ENCODE measurements around the gene PMM2. TPM values are rescaled to one million over a fixed set of nuclear protein-coding genes. Genes with fewer than 3 reads are reported as not detected.

The PMM2 gene
- total RNA-seq, 1 experiment from 2014 or later = 48.9 TPM

Other genes with a start within 250 kb of the PMM2 start
- gene TMEM114, start 207.3 kb upstream of the PMM2 start, total RNA-seq (2014; rRNA removed; shearing (Covaris generic)) = not detected in 2 replicates
- gene METTL22, start 176.1 kb upstream of the PMM2 start, total RNA-seq (2014; rRNA removed; shearing (Covaris generic)) = 23.3 and 25.2 TPM in 2 replicates
- 0.52 and 0.59 TPM in 2 replicates for gene ABAT, start 123.2 kb upstream of the PMM2 start, total RNA-seq (2014; rRNA removed; shearing (Covaris generic))
- gene TMEM186, start 200 bp upstream of the PMM2 start, total RNA-seq (2014; rRNA removed; shearing (Covaris generic)) = 6.5 and 9.8 TPM in 2 replicates
- 33.0 and 40.4 TPM in 2 replicates for gene CARHSP1, start 71.2 kb downstream of the PMM2 start, total RNA-seq (2014; rRNA removed; shearing (Covaris generic))
- 0.10 TPM in 1 of 2 replicates, not detected in the other for gene LITAFD, start 84.5 kb downstream of the PMM2 start, total RNA-seq (2014; rRNA removed; shearing (Covaris generic))
- gene USP7, start 166.1 kb downstream of the PMM2 start, total RNA-seq (2014; rRNA removed; shearing (Covaris generic)) = 68.2 and 76.9 TPM in 2 replicates